ENCODE results near the gene MED17.
A peak's percentile ranks its signal among the peaks of the same experiment; 100 is the strongest.
"Not testable (repeated sequence)": the region's sequence is repeated elsewhere in the genome, so short reads cannot be mapped to it uniquely, and the experiment has no call there.

The MED17 gene

GRCh38 chr11:93759123-93759522, 25.0 kb upstream of the MED17 start:
- not testable (repeated sequence) for DNase-seq

- no peak for DNase-seq
These were observed 22.2 kb upstream of the MED17 start for GRCh38 chr11:93761910-93762309.

GRCh38 chr11:93765551-93765950, 18.5 kb upstream of the MED17 start:
- DNase-seq: no peak

GRCh38 chr11:93766504-93766903, 17.6 kb upstream of the MED17 start:
- DNase-seq: no peak

GRCh38 chr11:93767018-93767417, 17.1 kb upstream of the MED17 start:
- no peak for DNase-seq

- no peak for DNase-seq
These were observed 13.9 kb upstream of the MED17 start for GRCh38 chr11:93770160-93770559.

- no peak for DNase-seq
These were observed 12.0 kb upstream of the MED17 start for GRCh38 chr11:93772123-93772522.

- DNase-seq: no peak
These were observed 11.0 kb upstream of the MED17 start for GRCh38 chr11:93773045-93773477.

- no peak for DNase-seq
These were observed 10.4 kb upstream of the MED17 start for GRCh38 chr11:93773601-93774200.

GRCh38 chr11:93774560-93774959, 9.5 kb upstream of the MED17 start:
- DNase-seq: not testable (repeated sequence)

- peak; percentile 25 for DNase-seq
These were observed 8.8 kb upstream of the MED17 start for GRCh38 chr11:93775289-93775688.

- no peak for DNase-seq
These were observed 720 bp upstream of the MED17 start for GRCh38 chr11:93783362-93783761.

- DNase-seq: no peak
These were observed 327 bp upstream of the MED17 start for GRCh38 chr11:93783765-93784144.

- DNase-seq: no peak
These were observed 866 bp downstream of the MED17 start for GRCh38 chr11:93784935-93785360.

- DNase-seq: no peak
These were observed 7.4 kb downstream of the MED17 start for GRCh38 chr11:93791493-93791892.

GRCh38 chr11:93796441-93797231, 12.6 kb downstream of the MED17 start:
- no peak for DNase-seq

GRCh38 chr11:93801366-93801765, 17.3 kb downstream of the MED17 start:
- DNase-seq: no peak

GRCh38 chr11:93804879-93805278, 20.8 kb downstream of the MED17 start:
- DNase-seq: no peak

GRCh38 chr11:93807980-93808379, 23.9 kb downstream of the MED17 start:
- DNase-seq: no peak

- no peak for DNase-seq
These were observed 29.9 kb downstream of the MED17 start for GRCh38 chr11:93813974-93814373.

- DNase-seq: no peak
These were observed 31.0 kb downstream of the MED17 start for GRCh38 chr11:93814966-93815633.

GRCh38 chr11:93817426-93818348, 33.6 kb downstream of the MED17 start:
- no peak for DNase-seq

Data from RPMI8226 (cell line).